Activated CD8-positive, alpha-beta T cell treated with anti-CD3 and anti-CD28 coated beads for 36 hours (primary cell): ENCODE results near the gene JMJD1C. TPM values are rescaled to one million over a fixed set of nuclear protein-coding genes. Genes with fewer than 3 reads are reported as not detected.

Experiments
- ATAC-seq: fragments of 200-7000 bp; cut with Tn5 transposase; one replicate; pipeline ENCODE4 v1.10.0; 2021; ENCODE audit warnings: mild to moderate bottlenecking, moderate library complexity
- CTCF ChIA-PET: fragments of 350-600 bp; sonication (Branson Sonifier 250); formaldehyde crosslinking; loops from one replicate; lab custom pipeline; 2021; ENCODE audit warnings: antibody characterized with exemption; lab: Charles Lee
- POLR2A ChIA-PET: fragments of 350-600 bp; sonication (Branson Sonifier 250); formaldehyde crosslinking; loops from one replicate; lab custom pipeline; 2021; ENCODE audit warnings: antibody characterized with exemption; lab: Charles Lee
- DNase-seq: peaks from one replicate; pipeline ENCODE4 v3.0.0-alpha.2; 2020
- H3K27ac Mint-ChIP-seq: one replicate; pipeline ENCODE4 v1.8.0; 2021; ENCODE audit warnings: mild to moderate bottlenecking, mixed read lengths
- H3K27me3 Mint-ChIP-seq: one replicate; pipeline ENCODE4 v1.8.0; 2021; ENCODE audit warnings: mixed read lengths
- H3K36me3 Mint-ChIP-seq: one replicate; pipeline ENCODE4 v1.8.0; 2021; ENCODE audit warnings: low read depth, mixed read lengths
- H3K4me1 Mint-ChIP-seq: one replicate; pipeline ENCODE4 v1.8.0; 2021; ENCODE audit warnings: low read depth, mixed read lengths
- H3K4me3 Mint-ChIP-seq: one replicate; pipeline ENCODE4 v1.8.0; 2021; ENCODE audit warnings: mild to moderate bottlenecking, moderate library complexity, mixed read lengths
- H3K9me3 Mint-ChIP-seq: one replicate; pipeline ENCODE4 v1.8.0; 2021; ENCODE audit warnings: mixed read lengths
- intact Hi-C: fragments of 100-400 bp; cut with micrococcal nuclease; formaldehyde crosslinking; loops from one replicate; pipeline ENCODE4 v1.10.0; 2022
- total RNA-seq, 2 experiments: library from RNA; stranded (reverse); gene quantifications; one replicate each; pipeline ENCODE4 v1.2.3, GENCODE V29; 2021
- TF ChIP-seq, protein P1 (sequence below): fragments of 200-600 bp; IDR thresholded peaks from one replicate; pipeline ENCODE4 v1.8.0; 2022; ENCODE audit warnings: antibody characterized with exemption, mild to moderate bottlenecking

Gene JMJD1C
- total RNA-seq, 2 experiments from 2014 or later, result 45.2 to 48.1 TPM

- H3K9me3 Mint-ChIP-seq, result no peaks in the 10 kb centered on the region
- ChIA-PET CTCF (no interaction called here), POLR2A (no interaction called here)
- H3K27ac Mint-ChIP-seq, result no peak overlapping the region
- TF ChIP-seq, protein P1, sequence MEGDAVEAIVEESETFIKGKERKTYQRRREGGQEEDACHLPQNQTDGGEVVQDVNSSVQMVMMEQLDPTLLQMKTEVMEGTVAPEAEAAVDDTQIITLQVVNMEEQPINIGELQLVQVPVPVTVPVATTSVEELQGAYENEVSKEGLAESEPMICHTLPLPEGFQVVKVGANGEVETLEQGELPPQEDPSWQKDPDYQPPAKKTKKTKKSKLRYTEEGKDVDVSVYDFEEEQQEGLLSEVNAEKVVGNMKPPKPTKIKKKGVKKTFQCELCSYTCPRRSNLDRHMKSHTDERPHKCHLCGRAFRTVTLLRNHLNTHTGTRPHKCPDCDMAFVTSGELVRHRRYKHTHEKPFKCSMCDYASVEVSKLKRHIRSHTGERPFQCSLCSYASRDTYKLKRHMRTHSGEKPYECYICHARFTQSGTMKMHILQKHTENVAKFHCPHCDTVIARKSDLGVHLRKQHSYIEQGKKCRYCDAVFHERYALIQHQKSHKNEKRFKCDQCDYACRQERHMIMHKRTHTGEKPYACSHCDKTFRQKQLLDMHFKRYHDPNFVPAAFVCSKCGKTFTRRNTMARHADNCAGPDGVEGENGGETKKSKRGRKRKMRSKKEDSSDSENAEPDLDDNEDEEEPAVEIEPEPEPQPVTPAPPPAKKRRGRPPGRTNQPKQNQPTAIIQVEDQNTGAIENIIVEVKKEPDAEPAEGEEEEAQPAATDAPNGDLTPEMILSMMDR, result no peak
- peaks cover 32% of the 10 kb centered on the region for H3K4me1 Mint-ChIP-seq
- peaks cover 1% of the 10 kb centered on the region for H3K36me3 Mint-ChIP-seq
- H3K4me3 Mint-ChIP-seq, result no peak overlapping the region
- DNase-seq (no peak), ATAC-seq (no peak)
- intact Hi-C loops, result no loop called here
- no peaks in the 10 kb centered on the region for H3K27me3 Mint-ChIP-seq
These were observed 49.4 kb downstream of the JMJD1C start for GRCh38 chr10:63416376-63416775.

DNA sequence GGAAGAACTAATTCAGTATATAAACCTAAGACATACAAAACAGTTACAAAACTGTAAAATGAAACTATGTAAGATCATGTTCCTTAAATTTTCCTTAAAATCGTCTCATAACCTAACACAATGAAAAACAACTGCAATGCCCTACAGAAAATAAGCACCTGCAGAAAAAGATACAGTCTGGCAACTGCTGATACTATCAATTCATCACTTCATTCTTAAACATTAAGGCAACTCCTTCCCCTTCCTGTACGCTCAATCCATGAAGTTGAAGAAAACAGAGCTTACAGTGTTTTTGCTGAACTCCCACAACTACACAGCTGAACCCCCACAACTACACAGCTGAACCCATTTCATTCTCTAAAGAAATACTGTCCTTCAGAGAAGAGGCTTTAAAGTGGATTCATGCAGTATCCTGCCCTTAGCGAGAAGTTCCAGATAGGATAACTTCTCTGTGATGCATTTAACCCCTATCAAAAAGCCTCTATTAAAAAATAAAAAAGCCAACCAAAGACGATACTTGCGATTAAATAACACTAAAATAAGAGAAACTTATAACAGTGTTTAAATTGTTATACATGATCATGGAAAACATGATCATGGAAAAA, 50.0 kb downstream of the JMJD1C start:
- ChIA-PET POLR2A (no interaction called here), CTCF (no interaction called here)
- H3K27ac Mint-ChIP-seq, result no peak overlapping the region
- intact Hi-C loops, result no loop called here
- no peaks in the 10 kb centered on the region for H3K9me3 Mint-ChIP-seq
- H3K4me3 Mint-ChIP-seq, result no peak overlapping the region
- H3K36me3 Mint-ChIP-seq, result peaks cover 1% of the 10 kb centered on the region
- ATAC-seq, result no peak
- H3K4me1 Mint-ChIP-seq, result peaks cover 27% of the 10 kb centered on the region
- no peaks in the 10 kb centered on the region for H3K27me3 Mint-ChIP-seq
- TF ChIP-seq, protein P1, result no peak
- DNase-seq, result no peak

DNA sequence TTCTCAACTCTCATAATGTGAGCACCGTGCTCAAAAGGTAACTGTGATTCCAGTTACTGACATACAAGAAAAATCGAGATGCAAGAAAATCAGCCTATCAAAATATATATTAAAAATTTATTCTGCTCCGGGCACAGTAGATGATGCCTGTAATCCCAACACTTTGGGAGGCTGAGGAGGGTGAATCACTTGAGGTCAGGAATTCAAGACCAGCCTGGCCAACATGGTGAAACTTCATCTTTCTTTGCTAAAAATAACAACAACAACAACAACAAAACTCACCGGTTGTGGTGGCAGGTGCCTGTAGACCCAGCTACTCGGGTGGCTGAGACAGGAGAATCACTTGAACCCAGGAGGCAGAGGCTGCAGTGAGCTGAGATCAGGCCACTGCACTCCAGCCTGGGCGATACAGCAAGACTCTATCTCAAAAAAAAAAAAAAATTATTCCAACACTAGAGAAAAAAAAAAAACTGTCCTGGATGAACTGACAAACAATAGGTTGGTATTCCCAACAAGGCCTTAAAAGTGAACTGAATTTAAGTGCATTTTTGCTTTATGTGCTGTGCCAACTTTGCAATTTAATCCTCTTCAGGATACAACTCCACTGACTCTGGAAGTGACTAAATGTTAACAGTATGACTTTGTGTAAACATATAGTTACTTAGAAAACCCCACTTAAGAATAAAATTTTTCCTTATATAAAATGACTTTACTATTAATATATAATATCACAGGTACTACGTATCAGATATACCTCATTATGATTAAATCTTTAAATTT, 51.1 kb downstream of the JMJD1C start:
- intact Hi-C loops, result no loop called here
- POLR2A ChIA-PET, result no interaction called here
- CTCF ChIA-PET, result no interaction called here

DNA sequence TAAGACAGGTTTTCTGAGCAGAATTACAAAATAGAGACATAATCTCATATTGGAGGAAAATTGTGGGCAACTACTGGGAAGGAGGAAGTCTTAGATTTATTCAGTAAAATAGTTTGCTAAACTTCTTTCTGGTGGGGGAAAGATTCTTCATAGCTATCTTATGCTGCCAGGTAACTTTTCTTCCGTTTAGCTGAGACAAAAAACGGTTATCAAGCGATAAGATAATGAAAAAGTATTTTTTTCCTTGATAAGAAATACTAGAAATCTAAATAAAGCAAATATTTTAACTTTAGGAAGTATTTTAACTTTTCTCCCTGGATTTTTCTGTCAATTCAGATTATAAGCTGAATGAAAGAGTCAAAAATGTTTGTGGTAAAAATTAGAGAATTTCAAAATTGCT, 52.3 kb downstream of the JMJD1C start:
- Mint-ChIP-seq H3K27ac (no peak overlapping the region), H3K9me3 (no peaks in the 10 kb centered on the region), H3K4me3 (no peak overlapping the region), H3K4me1 (peaks cover 38% of the 10 kb centered on the region), H3K27me3 (no peaks in the 10 kb centered on the region), H3K36me3 (no peaks in the 10 kb centered on the region)
- ATAC-seq, result no peak
- no peak for DNase-seq
- POLR2A ChIA-PET, result no interaction called here
- intact Hi-C loops, result no loop called here
- TF ChIP-seq, protein P1, result no peak
- CTCF ChIA-PET, result no interaction called here

More for the DNA sequence above, 51.1 kb downstream of the JMJD1C start:
- no peaks in the 10 kb centered on the region for H3K9me3 Mint-ChIP-seq
- TF ChIP-seq, protein P1, result no peak
- peaks cover 32% of the 10 kb centered on the region for H3K4me1 Mint-ChIP-seq
- H3K27ac Mint-ChIP-seq, result no peak overlapping the region
- no peak for ATAC-seq
- no peak for DNase-seq
- no peak overlapping the region for H3K4me3 Mint-ChIP-seq
- H3K27me3 Mint-ChIP-seq, result no peaks in the 10 kb centered on the region
- no peaks in the 10 kb centered on the region for H3K36me3 Mint-ChIP-seq

DNA sequence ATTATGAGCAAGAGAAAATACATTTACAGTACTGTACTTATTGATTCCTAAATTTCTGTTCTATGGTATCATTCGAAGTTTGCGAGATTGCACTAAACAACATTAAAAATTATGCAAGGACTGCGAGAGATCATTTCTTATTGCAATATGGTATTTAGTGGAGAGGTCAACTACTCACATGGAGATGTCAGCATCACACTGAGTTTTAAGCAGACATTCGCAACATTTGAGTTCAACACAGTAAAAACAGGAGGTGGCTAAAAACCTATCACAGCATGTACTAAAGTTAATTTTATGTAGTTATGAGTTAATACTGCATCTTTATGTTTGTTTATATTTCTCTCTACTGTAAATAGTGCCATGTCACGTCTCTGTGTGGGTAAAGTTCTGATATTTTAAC, 53.5 kb downstream of the JMJD1C start:
- CTCF ChIA-PET, result interaction anchor here (0.7 kb wide), 1 partner anchor 12 kb away, joined by 3 read pairs; no protein-coding TSS in a partner anchor
- POLR2A ChIA-PET, result no interaction called here
- Mint-ChIP-seq H3K36me3 (no peaks in the 10 kb centered on the region), H3K4me1 (peaks cover 30% of the 10 kb centered on the region), H3K9me3 (no peaks in the 10 kb centered on the region), H3K4me3 (no peak overlapping the region), H3K27ac (no peak overlapping the region), H3K27me3 (no peaks in the 10 kb centered on the region)
- intact Hi-C loops, result no loop called here
- ATAC-seq (no peak), DNase-seq (no peak)
- TF ChIP-seq, protein P1, result no peak
